ENCODE results near the gene CIDEB. TPM values are rescaled to one million over a fixed set of nuclear protein-coding genes. Genes with fewer than 3 reads are reported as not detected.

CIDEB gene
- total RNA-seq, 4 donors from 2014 or later, result 22.3 to 184 (median 136) TPM

DNA sequence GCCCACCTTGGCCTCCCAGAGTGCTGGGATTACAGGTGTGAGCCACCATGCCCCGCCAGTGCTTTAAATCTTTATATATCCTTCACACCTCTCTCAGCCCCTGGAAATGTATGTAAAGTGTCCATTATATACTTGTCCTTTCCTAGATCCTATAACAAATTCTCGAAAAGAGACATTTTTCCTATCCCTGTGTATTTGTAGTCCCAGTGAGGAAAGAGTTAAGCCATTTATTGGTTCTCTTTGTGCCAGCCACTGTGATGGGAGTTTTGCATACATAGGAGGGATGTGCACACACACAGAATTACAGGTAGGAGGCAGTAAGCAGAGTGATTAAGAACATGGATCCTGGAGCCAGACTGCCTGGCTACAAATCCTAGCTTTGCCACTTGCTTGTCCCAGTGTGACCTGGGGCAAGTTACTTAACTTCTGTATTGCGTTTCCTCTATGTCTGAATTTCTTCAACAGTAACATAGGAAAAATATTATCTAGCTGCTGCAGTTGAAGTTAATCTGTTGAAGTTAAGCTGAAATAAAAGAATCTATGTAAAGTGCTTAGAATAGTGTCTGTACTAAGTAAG is 34.3 kb downstream of the CIDEB start:
- peaks cover 0 to 10% (median 7%) of the 10 kb centered on the region in 4 donors for H3K4me1 ChIP-seq
- no peaks in the 10 kb centered on the region for H3K9me3 ChIP-seq
- peaks cover 0 to 10% (median 0%) of the 10 kb centered on the region in 3 donors for H3K36me3 ChIP-seq

DNA sequence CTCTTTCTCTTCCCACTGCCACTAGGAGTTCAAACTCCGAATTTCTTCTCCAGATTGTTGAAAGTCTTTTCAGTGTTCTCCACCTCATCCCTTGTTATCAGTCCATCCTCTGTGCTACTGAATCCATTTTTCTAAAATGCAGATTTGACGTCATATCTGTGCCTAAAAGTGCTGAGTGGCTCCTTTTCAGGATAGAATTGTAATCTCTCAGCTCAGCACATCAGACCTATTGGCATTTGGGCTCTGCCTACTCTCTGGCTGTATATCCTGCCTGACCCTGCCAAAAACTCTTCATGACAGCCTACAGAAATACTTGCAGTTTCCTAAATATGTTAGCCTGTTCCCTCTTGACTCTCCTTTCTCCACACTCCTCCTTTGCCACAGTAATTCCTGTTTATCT is 35.3 kb downstream of the CIDEB start:
- TF ChIP-seq, protein P1, sequence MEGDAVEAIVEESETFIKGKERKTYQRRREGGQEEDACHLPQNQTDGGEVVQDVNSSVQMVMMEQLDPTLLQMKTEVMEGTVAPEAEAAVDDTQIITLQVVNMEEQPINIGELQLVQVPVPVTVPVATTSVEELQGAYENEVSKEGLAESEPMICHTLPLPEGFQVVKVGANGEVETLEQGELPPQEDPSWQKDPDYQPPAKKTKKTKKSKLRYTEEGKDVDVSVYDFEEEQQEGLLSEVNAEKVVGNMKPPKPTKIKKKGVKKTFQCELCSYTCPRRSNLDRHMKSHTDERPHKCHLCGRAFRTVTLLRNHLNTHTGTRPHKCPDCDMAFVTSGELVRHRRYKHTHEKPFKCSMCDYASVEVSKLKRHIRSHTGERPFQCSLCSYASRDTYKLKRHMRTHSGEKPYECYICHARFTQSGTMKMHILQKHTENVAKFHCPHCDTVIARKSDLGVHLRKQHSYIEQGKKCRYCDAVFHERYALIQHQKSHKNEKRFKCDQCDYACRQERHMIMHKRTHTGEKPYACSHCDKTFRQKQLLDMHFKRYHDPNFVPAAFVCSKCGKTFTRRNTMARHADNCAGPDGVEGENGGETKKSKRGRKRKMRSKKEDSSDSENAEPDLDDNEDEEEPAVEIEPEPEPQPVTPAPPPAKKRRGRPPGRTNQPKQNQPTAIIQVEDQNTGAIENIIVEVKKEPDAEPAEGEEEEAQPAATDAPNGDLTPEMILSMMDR (IDR thresholded peaks at IDR 0.05), result no peak
- no peak for TF ChIP-seq POLR2A (IDR thresholded peaks at IDR 0.05)
- peaks cover 0 to 10% (median 7%) of the 10 kb centered on the region in 4 donors for H3K4me1 ChIP-seq
- H3K4me3 ChIP-seq, result no peak overlapping the region
- peak overlapping the region in 1 of 4 donors; percentile 97 for H3K27ac ChIP-seq
- H3K27me3 ChIP-seq, result no peaks in the 10 kb centered on the region
- H3K36me3 ChIP-seq, result peaks cover 0 to 17% (median 0%) of the 10 kb centered on the region in 3 donors
- no peak for DNase-seq
- no peaks in the 10 kb centered on the region for H3K9me3 ChIP-seq

More for the DNA sequence above, 34.3 kb downstream of the CIDEB start:
- peak overlapping the region in 2 of 4 donors; percentile 58 to 71 for H3K27ac ChIP-seq
- no peaks in the 10 kb centered on the region for H3K27me3 ChIP-seq
- DNase-seq, result no peak
- H3K4me3 ChIP-seq, result no peak overlapping the region
- no peak for TF ChIP-seq POLR2A (IDR thresholded peaks at IDR 0.05)
- TF ChIP-seq, protein P1 (IDR thresholded peaks at IDR 0.05), result no peak

DNA sequence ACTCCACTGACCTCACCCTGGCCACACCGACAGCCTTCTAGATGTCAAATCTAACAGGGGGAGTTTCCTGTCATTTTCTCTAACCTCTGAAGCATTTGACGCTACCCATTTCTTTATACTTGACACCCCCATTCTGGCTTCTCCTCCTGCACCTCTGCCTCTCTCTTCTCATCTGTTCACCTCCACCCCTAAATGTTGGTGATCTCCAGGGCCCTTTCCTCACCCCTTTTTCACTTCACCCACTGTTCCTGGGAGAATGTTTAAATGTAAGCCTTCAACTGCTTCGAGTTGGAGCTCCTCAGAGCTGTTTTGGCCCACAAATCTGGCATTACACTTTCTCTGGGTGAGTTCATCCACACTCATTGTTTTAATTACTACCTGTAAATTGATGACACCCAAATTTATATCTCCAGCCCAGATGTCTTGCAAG is 35.9 kb downstream of the CIDEB start:
- no peak for DNase-seq
- no peak for TF ChIP-seq POLR2A (IDR thresholded peaks at IDR 0.05)
- TF ChIP-seq, protein P1 (IDR thresholded peaks at IDR 0.05), result no peak
- Histone ChIP-seq H3K4me3 (peak overlapping the region; percentile 80 to 100 (median 93)), H3K27ac (peak overlapping the region; percentile 94 to 99 (median 98)), H3K4me1 (peaks cover 0 to 10% (median 7%) of the 10 kb centered on the region in 4 donors), H3K9me3 (no peaks in the 10 kb centered on the region), H3K27me3 (no peaks in the 10 kb centered on the region), H3K36me3 (peaks cover 0 to 23% (median 0%) of the 10 kb centered on the region in 3 donors)

DNA sequence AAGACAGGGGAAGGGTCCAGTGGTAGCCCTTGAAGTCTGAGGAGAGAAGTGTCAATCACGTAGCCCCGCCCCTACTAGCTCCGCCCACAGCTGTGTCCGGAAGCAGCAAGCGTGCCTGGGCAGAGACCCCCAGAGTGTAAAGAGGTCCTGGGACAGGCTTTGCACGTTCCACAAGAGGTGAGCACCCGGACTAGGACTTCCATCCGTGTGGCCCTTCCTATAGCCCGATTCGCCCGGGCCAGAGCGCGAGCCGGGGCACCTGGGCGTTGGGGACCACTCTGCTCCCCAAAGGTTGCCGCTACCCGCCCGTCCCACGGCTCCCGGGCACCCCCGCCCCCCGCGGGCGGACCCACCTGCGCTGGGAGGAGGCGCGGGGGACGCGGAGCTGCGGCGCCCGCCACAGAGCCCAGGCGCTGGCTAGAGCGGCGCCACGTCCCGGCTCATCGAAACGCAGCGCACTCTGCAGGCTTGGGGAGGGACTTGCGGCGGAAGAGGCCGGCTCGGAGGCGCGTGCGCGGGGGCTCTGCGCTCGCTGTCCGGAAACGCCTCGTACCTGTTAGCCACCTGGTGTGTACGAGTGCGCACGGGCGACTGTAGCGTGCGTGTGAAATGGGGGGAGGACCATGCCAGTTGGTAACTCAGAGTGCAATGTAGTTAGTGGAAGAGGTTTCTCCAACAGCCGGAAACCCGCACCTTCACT is 36.5 kb downstream of the CIDEB start, which contains the start of gene RABGGTA:
TSS of gene RABGGTA (minus strand) at position 464 of the 700 bp plus-strand sequence. CDS start 482 bp downstream, outside the sequence.
- H3K36me3 ChIP-seq, result peaks cover 0 to 28% (median 0%) of the 10 kb centered on the region in 3 donors
- peak; percentile 89 to 96 (median 94) for DNase-seq
- peak within 1 kb of the TSS; percentile 80 to 100 (median 93) for H3K4me3 ChIP-seq
- H3K9me3 ChIP-seq, result no peaks in the 10 kb centered on the region
- H3K4me1 ChIP-seq, result peaks cover 0 to 10% (median 7%) of the 10 kb centered on the region in 4 donors
- H3K27me3 ChIP-seq, result no peaks in the 10 kb centered on the region
- H3K27ac ChIP-seq, result peak within 1 kb of the TSS; percentile 94 to 99 (median 98)
- TF ChIP-seq POLR2A (IDR thresholded peaks at IDR 0.05), result peak; percentile 70 to 83
- TF ChIP-seq, protein P1 (IDR thresholded peaks at IDR 0.05), result peak; percentile 67 to 89 (median 77)

DNA sequence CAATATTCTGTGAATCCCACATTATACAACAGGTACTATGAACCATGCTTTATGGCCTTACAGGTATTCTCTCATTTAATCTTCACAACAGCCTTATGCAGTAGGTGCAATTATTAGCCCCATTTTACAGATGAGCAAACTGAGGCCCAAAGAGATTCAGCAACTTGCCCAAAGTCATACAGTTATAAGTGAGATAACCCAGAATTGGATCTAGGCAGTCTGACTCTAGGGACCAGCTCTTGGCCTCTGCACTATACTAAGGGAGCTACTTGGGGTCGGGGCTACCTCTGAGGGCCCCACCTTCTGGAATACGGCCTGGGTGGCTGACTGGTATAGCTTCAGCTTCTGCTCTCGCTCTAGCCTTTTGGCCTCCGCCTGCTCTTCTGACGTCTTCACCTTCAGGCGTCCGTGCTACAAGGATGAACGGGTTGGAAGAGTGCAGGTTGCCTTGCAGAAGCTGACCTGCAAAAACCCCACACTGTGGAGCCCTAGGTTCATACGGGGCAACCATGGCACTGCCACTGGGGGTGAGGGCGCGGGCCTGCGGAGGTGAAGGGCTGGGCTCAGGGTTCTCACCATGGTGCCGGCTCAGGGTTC is 37.1 kb downstream of the CIDEB start:
- Histone ChIP-seq H3K9me3 (no peaks in the 10 kb centered on the region), H3K4me1 (peaks cover 0 to 10% (median 7%) of the 10 kb centered on the region in 4 donors), H3K27me3 (no peaks in the 10 kb centered on the region), H3K4me3 (peak overlapping the region; percentile 80 to 100 (median 93)), H3K36me3 (peaks cover 0 to 35% (median 0%) of the 10 kb centered on the region in 3 donors), H3K27ac (peak overlapping the region; percentile 94 to 99 (median 98))
- no peak for TF ChIP-seq POLR2A (IDR thresholded peaks at IDR 0.05)
- TF ChIP-seq, protein P1 (IDR thresholded peaks at IDR 0.05), result no peak
- peak in 1 of 3 donors; percentile 54 for DNase-seq

Measured in Peyer's patch (tissue), 4 donors.